Measurements from ENCODE around the gene CD1B. TPM values are rescaled to one million over a fixed set of nuclear protein-coding genes. Genes with fewer than 3 reads are reported as not detected.
"Not testable (repeated sequence)": the region's sequence is repeated elsewhere in the genome, so short reads cannot be mapped to it uniquely, and the experiment has no call there.

The CD1B gene
- total RNA-seq, 2 experiments from 2014 or later = not detected

DNA sequence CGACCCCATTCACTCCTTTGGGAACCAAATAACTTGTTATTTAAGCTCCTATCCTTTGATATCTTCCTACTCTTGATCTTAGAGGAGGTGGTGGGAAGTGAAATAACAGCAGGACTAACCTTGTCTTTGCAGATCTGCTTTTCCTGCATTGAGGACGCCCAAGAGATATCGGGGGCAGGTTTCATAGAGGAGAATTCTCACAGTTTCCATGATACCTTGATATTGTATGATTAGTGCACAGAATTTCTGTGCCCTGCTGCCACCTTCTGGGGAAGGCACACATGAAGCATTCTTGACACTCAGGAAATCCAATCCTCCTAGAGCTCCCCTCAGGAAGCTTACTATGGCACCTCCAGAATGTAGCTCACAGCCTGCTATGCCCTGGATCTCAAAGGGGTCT is 1.6 kb downstream of the CD1B start:
- CTCF ChIA-PET = interaction anchor here (1.5 kb wide), 1 partner anchor 125 kb away, joined by 5 read pairs; no protein-coding TSS in a partner anchor
- POLR2A ChIA-PET = no interaction called here

DNA sequence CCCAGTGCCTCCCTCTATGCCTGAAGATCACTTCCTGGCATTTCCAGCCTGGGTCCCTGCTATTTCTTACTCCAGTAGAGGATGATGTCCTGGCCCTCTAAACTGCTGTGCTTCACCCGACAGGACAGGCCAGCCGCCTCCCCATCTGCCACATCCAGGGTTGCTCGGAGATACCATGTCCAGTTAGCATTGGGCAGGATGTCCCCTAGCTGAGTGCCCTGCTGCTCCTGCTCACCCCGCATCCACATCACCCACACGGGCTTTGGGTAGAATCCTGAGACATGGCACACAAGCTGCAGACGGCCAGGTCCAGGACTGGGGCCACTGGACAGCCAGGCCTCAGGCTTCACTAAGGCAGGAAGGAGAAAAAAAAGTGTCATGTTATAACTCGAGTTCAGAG is 2.0 kb downstream of the CD1B start:
- POLR2A ChIA-PET = no interaction called here
- CTCF ChIA-PET = interaction anchor here (1.5 kb wide), 1 partner anchor 125 kb away, joined by 5 read pairs; no protein-coding TSS in a partner anchor

DNA sequence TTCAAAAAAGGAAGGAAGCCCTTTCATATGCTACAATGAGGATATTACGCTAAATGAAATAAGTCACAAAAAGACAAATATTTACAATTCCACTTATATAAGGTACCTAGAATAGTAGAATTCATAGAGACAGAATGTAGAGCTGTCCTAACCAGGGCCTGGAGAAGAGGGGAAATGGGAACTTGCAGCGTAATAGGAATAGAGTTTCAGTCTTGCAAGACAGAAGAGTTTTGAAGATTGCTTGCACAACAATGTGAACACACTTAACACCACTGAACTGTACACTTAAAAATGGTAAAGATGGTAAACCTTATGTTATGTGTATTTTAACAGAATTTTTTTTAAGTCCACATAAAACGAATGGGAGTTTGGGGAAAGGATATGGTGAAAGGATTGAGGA is 2.9 kb downstream of the CD1B start:
- ChIA-PET POLR2A (no interaction called here), CTCF (no interaction called here)

DNA sequence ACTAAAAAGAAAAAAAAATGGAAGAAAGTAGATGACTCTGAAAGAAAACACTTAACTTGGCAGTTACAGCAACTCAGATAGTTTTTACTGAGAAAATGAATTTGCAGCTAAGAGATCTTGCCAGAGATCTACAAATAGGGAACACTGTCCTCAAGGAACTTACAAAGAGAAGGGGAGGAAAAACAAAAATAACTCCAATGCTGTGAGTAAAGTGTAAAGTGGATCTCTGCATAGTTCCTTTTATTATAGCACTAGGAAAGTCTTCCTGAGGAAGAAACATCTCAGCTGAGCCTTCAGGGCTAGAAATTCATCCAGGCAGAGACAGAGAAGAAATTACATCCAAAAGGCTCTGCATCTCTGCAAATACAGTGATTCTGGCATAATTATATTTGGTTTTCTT is 3.9 kb downstream of the CD1B start:
- POLR2A ChIA-PET = no interaction called here
- CTCF ChIA-PET = no interaction called here

DNA sequence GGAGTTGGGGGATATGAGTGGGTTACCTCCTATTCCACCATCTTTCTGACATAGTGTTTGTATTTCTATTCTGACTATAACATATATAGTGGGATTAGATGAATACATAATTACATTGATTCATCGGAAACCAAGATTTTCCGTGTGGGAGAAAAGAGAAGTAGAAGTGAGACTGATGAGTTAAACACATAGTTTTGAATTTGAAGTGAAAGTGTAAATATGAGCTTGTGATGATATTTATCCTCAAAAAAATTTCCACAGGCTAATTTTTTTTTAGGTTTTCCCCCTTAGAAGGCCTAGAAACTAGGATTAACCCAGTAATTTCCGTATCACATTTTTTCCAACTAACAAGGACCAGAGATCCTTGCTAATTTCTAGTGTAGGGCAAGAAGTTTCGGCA is 6.9 kb downstream of the CD1B start:
- CTCF ChIA-PET = no interaction called here

DNA sequence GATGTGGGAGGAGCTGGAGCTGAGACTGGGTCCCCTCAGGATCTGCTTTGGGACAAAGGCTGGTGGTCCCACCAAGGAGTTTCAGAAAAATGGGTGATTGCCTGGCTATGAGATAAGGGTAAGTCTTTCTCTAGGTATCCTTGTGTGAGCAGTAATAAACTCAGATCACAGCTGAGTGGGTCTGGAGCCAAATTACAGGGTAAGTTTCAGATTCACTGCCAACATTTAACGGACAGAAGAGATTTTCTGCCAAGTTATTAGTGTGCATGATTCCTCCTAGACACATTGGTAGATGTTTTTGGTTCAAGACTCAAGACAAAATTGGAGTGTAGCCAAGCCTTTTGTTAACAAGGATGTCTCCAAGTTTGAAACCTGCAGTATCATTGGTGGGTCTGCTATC is 7.5 kb downstream of the CD1B start:
- ChIA-PET CTCF (no interaction called here), POLR2A (no interaction called here)

More for the DNA sequence above, 6.9 kb downstream of the CD1B start:
- POLR2A ChIA-PET = no interaction called here

DNA sequence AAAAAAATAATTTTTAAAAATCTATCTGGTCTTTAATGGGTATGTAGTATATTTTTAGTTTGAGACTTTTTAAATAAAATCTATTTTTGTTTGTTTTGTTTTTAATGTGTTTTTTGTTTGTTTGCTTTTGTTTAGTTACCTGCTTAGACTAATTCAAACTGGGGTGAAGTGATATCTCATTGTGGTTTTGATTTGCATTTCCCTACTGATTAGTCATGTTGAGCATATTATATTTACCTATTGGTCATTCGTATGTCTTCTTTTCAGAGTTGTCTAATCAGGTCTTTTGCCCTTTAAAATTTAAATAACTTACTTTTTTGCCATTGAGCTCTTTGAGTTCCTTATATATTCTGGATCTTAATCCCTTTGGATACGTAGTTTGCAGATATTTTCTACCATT is 20.3 kb downstream of the CD1B start:
- CTCF ChIA-PET = no interaction called here
- POLR2A ChIA-PET = interaction anchor here (0.6 kb wide), 1 partner anchor 113 kb away, joined by 3 read pairs; no protein-coding TSS in a partner anchor

DNA sequence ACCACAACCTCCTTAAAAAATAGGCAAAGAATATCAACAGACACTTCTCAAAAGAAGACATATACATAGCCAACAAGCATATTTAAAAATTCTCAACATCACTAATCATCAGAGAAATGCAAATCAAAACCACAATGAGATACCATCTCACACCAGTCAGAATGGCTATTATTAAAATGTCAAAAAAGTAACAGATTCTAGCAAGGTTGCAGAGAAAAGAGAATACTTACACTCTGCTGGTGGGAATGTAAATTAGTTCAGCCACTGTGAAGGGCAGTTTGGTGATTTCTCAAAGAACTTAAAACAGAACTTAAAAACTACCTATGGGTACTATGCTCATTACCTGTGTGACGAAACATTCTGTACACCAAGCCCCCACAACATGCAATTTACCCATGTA is 20.7 kb downstream of the CD1B start:
- POLR2A ChIA-PET = no interaction called here
- CTCF ChIA-PET = no interaction called here

DNA sequence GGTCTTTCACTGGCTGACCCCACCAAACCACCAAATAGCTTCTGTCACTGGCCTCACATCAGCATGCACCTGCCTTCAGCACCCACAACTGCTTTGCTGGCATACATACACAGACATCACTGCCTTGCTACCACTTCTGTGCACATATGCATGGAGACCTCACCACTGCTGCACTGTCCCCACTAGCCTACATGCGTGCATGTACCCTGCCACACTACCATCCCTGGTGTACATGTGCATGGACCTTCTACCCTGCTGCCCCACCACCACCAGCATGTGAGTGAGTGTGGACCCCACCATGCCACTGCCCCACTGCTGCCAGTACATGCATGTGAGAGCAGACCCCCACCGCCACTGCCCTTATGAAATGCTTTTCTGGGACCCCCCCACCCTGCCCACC is 35.5 kb downstream of the CD1B start:
- POLR2A ChIA-PET = no interaction called here
- CTCF ChIA-PET = no interaction called here

DNA sequence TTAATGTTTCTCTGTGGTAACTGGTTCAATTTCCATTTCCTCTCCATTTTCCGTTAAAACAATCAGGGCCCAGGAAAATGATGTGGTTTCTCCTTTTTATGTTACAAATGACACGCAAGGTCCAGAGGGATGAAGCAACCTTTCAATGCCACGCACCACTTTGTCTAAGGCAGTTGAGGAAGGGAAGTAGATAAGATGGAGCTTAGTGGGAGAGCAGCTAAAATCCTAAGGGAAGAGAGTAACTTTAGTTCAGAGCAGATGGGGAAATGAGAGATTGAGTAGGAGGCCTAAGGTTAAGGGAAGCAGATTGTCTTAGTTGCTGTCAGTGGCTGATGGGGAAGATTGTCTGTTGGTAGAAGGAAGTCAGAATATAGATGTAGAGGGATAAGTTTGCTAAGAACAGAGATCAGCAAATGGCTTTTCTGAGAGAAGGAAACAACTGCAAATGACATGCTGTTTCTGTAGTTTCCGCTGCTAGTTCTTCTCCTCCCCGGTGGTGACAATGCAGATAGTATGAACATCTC is 40.9 kb downstream of the CD1B start:
- ChIA-PET POLR2A (no interaction called here), CTCF (no interaction called here)

DNA sequence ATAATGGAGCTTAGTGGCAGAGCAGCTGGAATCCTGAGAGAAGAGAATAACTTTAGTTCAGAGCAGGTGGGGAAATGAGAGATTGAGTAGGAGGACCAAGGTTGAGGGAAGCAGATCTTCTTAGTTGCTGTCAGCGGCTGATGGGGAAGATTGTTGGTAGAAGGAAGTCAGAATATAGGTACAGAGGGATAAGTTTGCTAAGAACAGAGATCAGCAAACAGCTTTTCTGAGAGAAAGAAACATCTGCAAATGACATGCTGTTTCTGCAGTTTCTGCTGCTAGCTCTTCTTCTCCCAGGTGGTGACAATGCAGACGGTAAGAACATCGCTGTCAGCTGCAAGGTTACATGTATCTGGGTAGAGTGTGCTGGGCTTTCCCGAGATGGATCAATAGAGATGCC is 41.5 kb downstream of the CD1B start, which contains the start of gene CD1C:
Gene CD1C, plus strand, starts transcription at position 113 of the 400 bp plus-strand sequence. Its CDS starts 142 bp downstream, at position 255.
- POLR2A ChIA-PET = no interaction called here
- CTCF ChIA-PET = interaction anchor here (0.7 kb wide), 1 partner anchor 356 kb away, joined by 3 read pairs; no protein-coding TSS in a partner anchor

DNA sequence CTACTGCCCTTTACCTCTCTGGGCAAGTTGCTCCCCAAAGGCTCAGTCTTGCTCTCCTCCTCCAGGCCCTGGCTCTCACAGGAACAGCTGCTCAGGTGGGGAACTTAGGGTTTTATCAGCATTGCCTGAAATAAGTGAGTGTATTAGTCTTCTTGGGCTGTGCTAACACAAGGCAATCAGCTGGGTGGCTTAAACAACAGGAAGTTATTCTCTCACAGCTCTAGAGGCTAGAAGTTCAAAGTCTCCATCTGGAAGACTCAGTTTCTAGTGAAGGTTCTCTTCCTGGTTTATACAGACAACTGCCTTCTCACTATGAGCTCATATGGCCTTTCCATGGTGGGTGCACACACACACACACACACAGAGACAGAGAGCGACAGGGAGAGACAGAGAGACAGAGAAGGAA is 44.4 kb downstream of the CD1B start:
- CTCF ChIA-PET = no interaction called here

DNA sequence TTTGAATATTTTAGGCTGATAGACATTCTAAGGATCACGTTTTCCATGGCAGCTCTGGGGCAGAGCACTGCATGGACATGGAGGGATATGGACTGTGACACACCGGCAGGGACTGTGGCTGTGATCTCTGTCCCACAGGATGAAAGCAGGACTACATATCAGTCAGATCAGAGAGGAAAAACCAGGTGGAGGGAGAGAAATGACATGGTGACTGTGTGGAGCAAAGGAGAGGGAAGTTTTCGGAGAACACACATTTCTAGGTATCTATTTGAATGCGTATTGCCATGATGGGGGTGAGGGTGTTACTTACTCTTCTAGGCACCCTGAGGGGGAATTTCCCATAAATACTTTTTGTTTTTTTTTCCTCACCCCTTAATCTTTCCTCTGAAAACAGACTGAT is 44.8 kb downstream of the CD1B start:
- ChIA-PET POLR2A (no interaction called here), CTCF (no interaction called here)

More for the DNA sequence above, 44.4 kb downstream of the CD1B start:
- POLR2A ChIA-PET = no interaction called here

DNA sequence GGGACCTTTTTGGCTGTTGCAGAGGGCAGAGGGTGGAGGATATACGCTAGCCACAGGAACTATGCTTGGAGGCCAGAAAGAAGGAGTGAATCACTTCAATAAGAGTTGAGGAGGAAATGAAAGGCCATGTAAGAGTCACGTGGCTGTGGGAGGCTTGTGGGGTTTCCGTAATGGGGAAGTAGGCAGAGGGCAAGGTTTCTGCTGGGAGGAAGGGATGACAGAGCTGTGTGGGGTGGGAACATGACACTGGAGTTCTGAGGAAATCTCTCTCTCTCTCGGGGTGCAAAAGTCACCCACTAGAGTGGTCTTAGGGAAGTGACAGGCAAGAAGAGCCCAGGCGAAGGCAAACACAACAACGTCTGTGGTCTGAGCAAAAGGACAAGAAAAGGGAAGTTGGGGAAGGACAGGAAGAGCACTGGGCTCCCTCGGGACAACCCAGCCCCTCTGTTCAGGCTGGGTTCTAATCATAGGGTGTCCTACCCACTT is 45.5 kb downstream of the CD1B start:
- ChIA-PET CTCF (interaction anchor here (0.5 kb wide), 1 partner anchor 249 kb away, joined by 5 read pairs; no protein-coding TSS in a partner anchor), POLR2A (no interaction called here)

DNA sequence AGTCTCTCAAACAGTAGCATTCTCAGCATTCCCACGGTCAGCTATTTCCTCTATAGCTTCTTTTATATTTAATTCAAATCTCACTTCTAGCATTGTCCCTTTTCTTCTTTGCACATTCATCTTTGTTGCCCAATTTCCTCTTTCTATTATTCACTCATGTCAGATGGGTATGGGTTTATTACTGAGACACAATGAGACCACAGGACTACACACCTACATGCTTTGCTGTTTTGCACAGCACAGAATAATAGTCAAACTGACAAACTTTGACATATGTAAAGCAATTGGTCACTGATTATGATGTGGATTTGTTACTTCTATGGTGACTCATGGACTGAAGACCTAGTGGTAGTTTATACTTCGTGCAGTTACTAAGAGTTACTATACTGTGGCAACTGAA is 47.4 kb downstream of the CD1B start:
- ChIA-PET POLR2A (no interaction called here), CTCF (no interaction called here)

DNA sequence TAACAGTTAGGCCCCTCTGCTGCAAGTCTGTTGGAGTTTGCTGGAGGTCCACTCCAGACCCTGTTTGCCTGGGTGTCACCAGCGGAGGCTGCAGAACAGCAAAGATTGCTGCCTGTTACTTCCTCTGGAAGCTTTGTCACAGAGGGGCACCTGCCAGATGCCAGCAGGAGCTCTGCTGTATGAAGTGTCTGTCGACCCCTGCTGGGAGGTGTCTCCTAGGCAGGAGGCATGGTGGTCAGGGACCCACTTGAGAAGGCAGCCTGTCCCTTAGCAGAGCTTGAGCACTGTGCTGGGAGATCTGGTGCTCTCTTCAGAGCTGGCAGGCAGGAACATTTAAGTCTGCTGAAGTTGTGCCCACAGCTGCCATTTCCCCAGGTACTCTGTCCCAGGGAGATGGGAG is 48.9 kb downstream of the CD1B start:
- CTCF ChIA-PET = not testable (repeated sequence)

More for the DNA sequence above, 48.9 kb downstream of the CD1B start:
- POLR2A ChIA-PET = not testable (repeated sequence)

Other genes with a start within 250 kb of the CD1B start
- gene CD1D, start 150.6 kb downstream of the CD1B start, total RNA-seq = not detected
- gene CD1A, start 77.1 kb downstream of the CD1B start, total RNA-seq = under 1 TPM; 0.34 to 0.36 TPM
- gene CD1C, start 41.6 kb downstream of the CD1B start, total RNA-seq = 1 to 10 TPM in 1 of 2 experiments, under 1 TPM in 1; 0.78 to 1.3 TPM
- not detected for gene CD1E, start 22.4 kb upstream of the CD1B start, total RNA-seq
- gene OR10T2, start 67.9 kb upstream of the CD1B start, total RNA-seq = not detected
- gene OR10K2, start 94.7 kb upstream of the CD1B start, total RNA-seq = not detected
- gene OR10K1, start 130.3 kb upstream of the CD1B start, total RNA-seq = not detected
- not detected for gene OR10R2, start 140.7 kb upstream of the CD1B start, total RNA-seq
- gene OR6Y1, start 222.9 kb upstream of the CD1B start, total RNA-seq = not detected
- gene OR6P1, start 239.0 kb upstream of the CD1B start, total RNA-seq = not detected
- gene OR10X1, start 248.4 kb upstream of the CD1B start, total RNA-seq = not detected

Measured in activated CD8-positive, alpha-beta memory T cell treated with anti-CD3 and anti-CD28 coated beads for 36 hours (primary cell).